Testis (tissue), 3 donors: Measurements from ENCODE around the gene EXOSC7. TPM values are rescaled to one million over a fixed set of nuclear protein-coding genes. Genes with fewer than 3 reads are reported as not detected.

ENCODE experiments used
- DNase-seq: peaks from one replicate; pipeline ENCODE4 v3.0.0-alpha.2; 2019
- H3K27ac ChIP-seq, 2 donors: fragments of 200-600 bp; sonication (generic); one replicate each; pipeline ENCODE4 v1.5.1; 2019
- H3K27me3 ChIP-seq: fragments of 200-600 bp; sonication (generic); one replicate; pipeline ENCODE4 v1.5.1; 2019
- H3K36me3 ChIP-seq: fragments of 200-600 bp; sonication (generic); one replicate; pipeline ENCODE4 v1.5.1; 2017; ENCODE audit warnings: low read depth; ENCODE audit errors: missing control alignments
- H3K4me1 ChIP-seq: fragments of 200-600 bp; sonication (generic); one replicate; pipeline ENCODE4 v1.5.1; 2019
- H3K4me3 ChIP-seq, 2 donors: fragments of 200-600 bp; sonication (generic); one replicate each; pipeline ENCODE4 v1.5.1; 2017 to 2019
- H3K9me3 ChIP-seq: fragments of 200-600 bp; sonication (generic); one replicate; pipeline ENCODE4 v1.5.1; 2017
- POLR2A ChIP-seq: fragments of 450-650 bp; IDR thresholded peaks from one replicate; pipeline ENCODE4 v1.6.1; 2017; ENCODE audit warnings: antibody characterized with exemption, mild to moderate bottlenecking, moderate library complexity
- WGBS, 2 donors: methylation state at CpG; one replicate each; pipeline ENCODE4 v1.1.5; 2018; 5-methylcytosine and 5-hydroxymethylcytosine counted together
- intact Hi-C: fragments of 100-400 bp; cut with DNase I; formaldehyde crosslinking; loops from one replicate; pipeline ENCODE4 v1.15.1; 2023; ENCODE audit warnings: low total_unique reads
- polyA plus RNA-seq: library from polyadenylated mRNA; stranded (reverse); fragments of 350-450 nt; fragmentation: Illumina TruSeq; extraction: RNeasy Lipid Tissue Mini Kit (QIAGEN cat#74804); gene quantifications from one replicate; pipeline ENCODE4 v1.2.3, GENCODE V29; 2014; ENCODE audit warnings: low read depth, low replicate concordance; ENCODE audit not compliant: insufficient read depth
- total RNA-seq, 2 donors: library from RNA; depleted of rRNA; stranded (reverse); fragments of >200 nt; gene quantifications; one replicate each; pipeline ENCODE4 v1.2.3, GENCODE V29; 2016
- TF ChIP-seq, protein P1 (sequence below), 3 experiments: fragments of 450-650 bp in 2 of 3; fragments of 200-600 bp in 1 of 3; sonication (generic) in 1 of 3; IDR thresholded peaks; one replicate each; pipeline ENCODE4 v1.5.1; 2016 to 2019; ENCODE audit warnings: antibody characterized with exemption in 3 of 3, mild to moderate bottlenecking in 2 of 3, moderate library complexity in 1 of 3

Gene EXOSC7
- total and polyA plus RNA-seq, 3 donors from 2014 or later: 63.3 to 71.5 (median 66.3) TPM

DNA sequence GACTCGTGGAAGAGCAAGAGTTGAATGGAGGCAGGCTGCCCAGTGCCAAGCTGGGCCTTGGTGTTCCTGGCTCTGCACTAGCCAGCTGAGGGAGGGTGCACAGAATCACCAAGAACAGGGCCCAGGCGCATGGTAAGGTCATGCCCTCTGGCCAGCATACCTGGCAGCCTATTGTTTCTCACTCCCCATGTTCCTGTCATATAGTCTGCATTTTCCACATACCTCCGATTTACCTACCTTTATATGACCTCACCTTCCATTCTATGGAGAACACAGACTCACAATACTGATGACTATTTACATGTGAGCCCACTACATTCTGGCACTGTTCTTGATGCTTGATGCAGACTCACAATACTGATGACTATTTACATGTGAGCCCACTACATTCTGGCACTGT, 55.5 kb downstream of the EXOSC7 start:
- no peaks in the 10 kb centered on the region for H3K27me3 ChIP-seq
- intact Hi-C loops: no loop called here
- H3K4me3 ChIP-seq: no peak overlapping the region
- no peak for DNase-seq
- peaks cover 32% of the 10 kb centered on the region for H3K4me1 ChIP-seq
- WGBS, 2 donors: 80 to 81% methylated on average over 3 of the region's 3 CpGs
- no peaks in the 10 kb centered on the region for H3K36me3 ChIP-seq
- no peak overlapping the region for H3K27ac ChIP-seq
- H3K9me3 ChIP-seq: no peaks in the 10 kb centered on the region
- TF ChIP-seq, protein P1, sequence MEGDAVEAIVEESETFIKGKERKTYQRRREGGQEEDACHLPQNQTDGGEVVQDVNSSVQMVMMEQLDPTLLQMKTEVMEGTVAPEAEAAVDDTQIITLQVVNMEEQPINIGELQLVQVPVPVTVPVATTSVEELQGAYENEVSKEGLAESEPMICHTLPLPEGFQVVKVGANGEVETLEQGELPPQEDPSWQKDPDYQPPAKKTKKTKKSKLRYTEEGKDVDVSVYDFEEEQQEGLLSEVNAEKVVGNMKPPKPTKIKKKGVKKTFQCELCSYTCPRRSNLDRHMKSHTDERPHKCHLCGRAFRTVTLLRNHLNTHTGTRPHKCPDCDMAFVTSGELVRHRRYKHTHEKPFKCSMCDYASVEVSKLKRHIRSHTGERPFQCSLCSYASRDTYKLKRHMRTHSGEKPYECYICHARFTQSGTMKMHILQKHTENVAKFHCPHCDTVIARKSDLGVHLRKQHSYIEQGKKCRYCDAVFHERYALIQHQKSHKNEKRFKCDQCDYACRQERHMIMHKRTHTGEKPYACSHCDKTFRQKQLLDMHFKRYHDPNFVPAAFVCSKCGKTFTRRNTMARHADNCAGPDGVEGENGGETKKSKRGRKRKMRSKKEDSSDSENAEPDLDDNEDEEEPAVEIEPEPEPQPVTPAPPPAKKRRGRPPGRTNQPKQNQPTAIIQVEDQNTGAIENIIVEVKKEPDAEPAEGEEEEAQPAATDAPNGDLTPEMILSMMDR (IDR thresholded peaks at IDR 0.05): no peak
- no peak for TF ChIP-seq POLR2A

DNA sequence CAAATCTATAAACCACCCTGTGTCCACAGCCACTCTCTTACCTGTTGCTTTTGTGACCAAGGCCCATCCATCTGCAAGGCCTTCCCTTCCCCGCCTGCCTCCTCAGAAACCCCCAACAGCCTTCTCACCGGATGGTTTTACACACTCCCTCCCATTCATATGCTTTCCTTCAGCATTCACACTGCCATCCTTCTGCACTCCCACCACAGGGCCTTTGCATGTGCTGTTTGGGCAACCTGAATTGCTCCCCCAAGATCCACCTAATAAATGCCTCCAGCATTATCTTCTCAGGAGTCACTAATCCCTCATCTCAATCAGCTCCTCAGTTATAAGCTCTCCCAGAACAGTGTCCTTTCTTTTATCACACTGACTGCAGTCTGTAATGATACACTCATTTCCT, 56.1 kb downstream of the EXOSC7 start:
- H3K27me3 ChIP-seq: no peaks in the 10 kb centered on the region
- no peak overlapping the region for H3K4me3 ChIP-seq
- H3K27ac ChIP-seq: no peak overlapping the region
- 89 to 93% methylated on average over 2 of the region's 2 CpGs for WGBS, 2 donors
- no peak for TF ChIP-seq POLR2A
- TF ChIP-seq, protein P1 (IDR thresholded peaks at IDR 0.05): no peak
- intact Hi-C loops: no loop called here
- H3K4me1 ChIP-seq: peaks cover 33% of the 10 kb centered on the region
- H3K36me3 ChIP-seq: no peaks in the 10 kb centered on the region
- no peak for DNase-seq
- no peaks in the 10 kb centered on the region for H3K9me3 ChIP-seq

DNA sequence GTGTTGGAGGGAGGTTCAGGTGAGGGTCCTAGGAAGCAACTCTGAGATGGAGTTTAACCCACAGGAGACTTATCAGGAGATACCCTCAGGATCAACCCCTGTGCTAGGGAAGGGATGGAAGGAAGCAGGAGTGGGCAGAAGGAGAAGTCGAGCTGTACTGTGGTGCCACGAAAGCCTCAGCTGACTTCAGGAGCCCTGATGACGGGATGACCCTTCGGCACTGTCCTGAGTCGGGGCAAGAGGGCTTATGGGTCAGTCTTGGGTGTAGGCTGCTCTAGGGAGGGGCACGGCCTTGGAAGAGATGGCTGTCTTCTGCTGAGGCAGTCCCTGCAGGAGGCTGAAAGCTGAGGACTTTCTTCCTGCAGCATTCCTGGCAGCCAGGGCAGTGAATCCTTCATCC, 57.7 kb downstream of the EXOSC7 start:
- TF ChIP-seq, protein P1 (IDR thresholded peaks at IDR 0.05): no peak
- no peak for TF ChIP-seq POLR2A
- H3K4me1 ChIP-seq: peaks cover 26% of the 10 kb centered on the region
- peak overlapping the region in 1 of 2 donors; percentile 70 for H3K27ac ChIP-seq
- WGBS, 2 donors: 75 to 83% methylated on average over 6 of the region's 6 CpGs
- intact Hi-C loops: no loop called here
- no peaks in the 10 kb centered on the region for H3K9me3 ChIP-seq
- no peaks in the 10 kb centered on the region for H3K36me3 ChIP-seq
- no peak overlapping the region for H3K4me3 ChIP-seq
- DNase-seq: no peak
- no peaks in the 10 kb centered on the region for H3K27me3 ChIP-seq

DNA sequence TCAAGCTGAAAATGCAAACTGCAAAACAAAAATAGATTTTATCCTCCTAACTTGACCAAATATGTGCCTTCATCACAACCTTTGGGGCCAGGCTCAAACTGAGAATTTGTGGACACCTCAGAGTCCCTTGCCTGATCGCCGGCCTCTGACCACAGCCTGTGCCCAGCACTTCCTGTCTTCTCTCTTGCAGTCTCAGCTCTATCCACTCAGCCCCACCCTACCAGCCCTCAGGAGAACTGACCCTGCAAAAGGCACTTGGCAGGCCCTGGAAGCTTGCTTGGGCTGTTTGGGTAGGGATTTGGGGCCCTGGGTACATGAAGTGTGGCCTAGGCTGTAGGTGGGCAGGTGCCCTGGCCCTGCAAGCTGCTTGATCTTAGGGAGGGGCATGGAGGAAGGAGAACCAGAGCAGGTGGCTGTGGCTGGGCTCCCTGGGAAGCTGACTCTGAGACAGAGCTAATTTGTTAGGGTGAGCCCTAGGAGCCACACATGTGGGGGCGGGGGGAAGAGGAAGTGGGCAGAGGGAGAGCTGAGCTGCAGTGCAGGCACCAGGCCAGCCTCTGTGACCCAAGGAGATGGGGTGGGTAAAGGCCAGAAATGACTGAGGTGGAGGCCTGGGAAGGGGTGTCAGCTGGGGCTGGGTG, 58.7 kb downstream of the EXOSC7 start:
- intact Hi-C loops: no loop called here
- Histone ChIP-seq H3K4me1 (peaks cover 26% of the 10 kb centered on the region), H3K36me3 (no peaks in the 10 kb centered on the region), H3K4me3 (no peak overlapping the region), H3K27ac (peak overlapping the region; percentile 28 to 70), H3K27me3 (no peaks in the 10 kb centered on the region), H3K9me3 (no peaks in the 10 kb centered on the region)
- DNase-seq: peak; percentile 61
- TF ChIP-seq POLR2A: no peak
- TF ChIP-seq, protein P1 (IDR thresholded peaks at IDR 0.05): no peak
- 57 to 70% methylated on average over 3 of the region's 3 CpGs for WGBS, 2 donors
